Tibial nerve (tissue), 4 donors: Measurements from ENCODE around the gene CRYBA2. TPM values are rescaled to one million over a fixed set of nuclear protein-coding genes. Genes with fewer than 3 reads are reported as not detected.

Experiments used
- DNase-seq, 2 donors: peaks; one replicate each; pipeline ENCODE4 v3.0.0-alpha.2; 2019; ENCODE audit warnings: low spot score in 2 of 2
- H3K27ac ChIP-seq, 4 donors: fragments of 200-600 bp; sonication (generic) in 3 of 4; one replicate each; pipeline ENCODE4 v1.5.1; 2017 to 2019; ENCODE audit warnings: mild to moderate bottlenecking in 1 of 4
- H3K27me3 ChIP-seq, 2 donors: fragments of 200-600 bp; sonication (generic) in 1 of 2; one replicate each; pipeline versions ENCODE4 v1.5.1 to v1.6.0; 2017 to 2019
- H3K36me3 ChIP-seq, 3 donors: fragments of 200-600 bp; sonication (generic); one replicate each; pipeline ENCODE4 v1.5.1; 2018 to 2019
- H3K4me1 ChIP-seq, 4 donors: fragments of 200-600 bp; sonication (generic) in 3 of 4; one replicate each; pipeline ENCODE4 v1.5.1; 2017 to 2019
- H3K4me3 ChIP-seq, 4 donors: fragments of 200-600 bp; sonication (generic) in 3 of 4; one replicate each; pipeline ENCODE4 v1.5.1; 2017 to 2019; ENCODE audit warnings: mild to moderate bottlenecking in 1 of 4, moderate library complexity in 1 of 4
- H3K9me3 ChIP-seq, 4 donors: fragments of 200-600 bp; sonication (generic) in 3 of 4; one replicate each; pipeline ENCODE4 v1.5.1; 2017 to 2019
- CTCF ChIP-seq, 5 experiments: fragments of 200-600 bp in 3 of 5; fragments of 450-650 bp in 2 of 5; sonication (generic) in 3 of 5; IDR thresholded peaks; one replicate each; pipeline ENCODE4 v1.5.1; 2016 to 2019; ENCODE audit warnings: antibody characterized with exemption in 5 of 5, mild to moderate bottlenecking in 3 of 5, moderate library complexity in 2 of 5
- EP300 ChIP-seq, 2 donors: sonication (generic); formaldehyde crosslinking; IDR thresholded peaks; one replicate each; pipeline ENCODE4 v1.6.1; 2017; ENCODE audit warnings: antibody characterized with exemption in 2 of 2, mild to moderate bottlenecking in 1 of 2
- POLR2A ChIP-seq, 2 donors: fragments of 450-650 bp; IDR thresholded peaks; one replicate each; pipeline ENCODE4 v1.6.1; 2017; ENCODE audit warnings: antibody characterized with exemption in 2 of 2, mild to moderate bottlenecking in 2 of 2, moderate library complexity in 2 of 2
- WGBS, 2 donors: methylation state at CpG; one replicate each; pipeline ENCODE4 v1.1.5; 2018; 5-methylcytosine and 5-hydroxymethylcytosine counted together
- total RNA-seq, 4 donors: library from RNA; depleted of rRNA; stranded (reverse); fragments of >200 nt; gene quantifications; one replicate each; pipeline ENCODE4 v1.1.0, GENCODE V29; 2016

Gene CRYBA2
- total RNA-seq, 4 donors from 2014 or later = not detected

GRCh38 chr2:218961229-218961628 is 32.0 kb downstream of the CRYBA2 start:
- Histone ChIP-seq H3K27ac (no peak overlapping the region), H3K27me3 (peaks cover 2 to 90% of the 10 kb centered on the region in 2 donors), H3K36me3 (no peaks in the 10 kb centered on the region), H3K9me3 (no peaks in the 10 kb centered on the region), H3K4me3 (no peak overlapping the region), H3K4me1 (peaks cover 0 to 31% (median 4%) of the 10 kb centered on the region in 4 donors)
- no peak for DNase-seq
- TF ChIP-seq POLR2A (IDR thresholded peaks at IDR 0.05) (no peak), CTCF (IDR thresholded peaks at IDR 0.05) (no peak), EP300 (IDR thresholded peaks at IDR 0.05) (no peak)
- WGBS, 2 donors = 6 to 10% methylated on average over 4 of the region's 4 CpGs

GRCh38 chr2:218960309-218961165 is 32.7 kb downstream of the CRYBA2 start:
- Histone ChIP-seq H3K36me3 (no peaks in the 10 kb centered on the region), H3K27me3 (peaks cover 2 to 96% of the 10 kb centered on the region in 2 donors), H3K27ac (no peak overlapping the region), H3K4me3 (no peak overlapping the region), H3K9me3 (no peaks in the 10 kb centered on the region), H3K4me1 (peaks cover 0 to 31% (median 4%) of the 10 kb centered on the region in 4 donors)
- 1 to 6% methylated on average over 34 to 44 of the region's 87 CpGs for WGBS, 2 donors
- TF ChIP-seq EP300 (IDR thresholded peaks at IDR 0.05) (no peak), CTCF (IDR thresholded peaks at IDR 0.05) (no peak), POLR2A (IDR thresholded peaks at IDR 0.05) (no peak)
- DNase-seq = no peak

- Histone ChIP-seq H3K4me3 (peak overlapping the region in 3 of 4 donors; percentile 11 to 46 (median 38)), H3K27me3 (peaks cover 2 to 94% of the 10 kb centered on the region in 2 donors), H3K36me3 (no peaks in the 10 kb centered on the region), H3K9me3 (no peaks in the 10 kb centered on the region), H3K27ac (no peak overlapping the region), H3K4me1 (peaks cover 0 to 31% (median 4%) of the 10 kb centered on the region in 4 donors)
- no peak for TF ChIP-seq EP300 (IDR thresholded peaks at IDR 0.05)
- no peak for TF ChIP-seq CTCF (IDR thresholded peaks at IDR 0.05)
- no peak for TF ChIP-seq POLR2A (IDR thresholded peaks at IDR 0.05)
- 2 to 3% methylated on average over 21 to 39 of the region's 67 CpGs for WGBS, 2 donors
- DNase-seq = no peak
Measured at GRCh38 chr2:218959761-218960308, 33.4 kb downstream of the CRYBA2 start.

GRCh38 chr2:218959141-218959731 is 34.0 kb downstream of the CRYBA2 start, which contains the start of gene CDK5R2:
TSS of gene CDK5R2 (plus strand) at chr2:218959666. CDS start at chr2:218959821, 155 bp downstream.
- Histone ChIP-seq H3K27ac (no peak within 1 kb of the TSS), H3K4me1 (peaks cover 0 to 31% (median 4%) of the 10 kb centered on the region in 4 donors), H3K27me3 (peaks cover 2 to 94% of the 10 kb centered on the region in 2 donors), H3K4me3 (peak within 1 kb of the TSS in 3 of 4 donors; percentile 11 to 46 (median 38)), H3K9me3 (no peaks in the 10 kb centered on the region), H3K36me3 (no peaks in the 10 kb centered on the region)
- DNase-seq = peak in 1 of 2 donors; percentile 48
- WGBS, 2 donors = 3 to 4% methylated on average over 26 of the region's 37 CpGs
- TF ChIP-seq EP300 (IDR thresholded peaks at IDR 0.05) = no peak
- no peak for TF ChIP-seq POLR2A (IDR thresholded peaks at IDR 0.05)
- no peak for TF ChIP-seq CTCF (IDR thresholded peaks at IDR 0.05)
